GM23248 (cell line): ENCODE data around the gene TRAPPC12. TPM values are rescaled to one million over a fixed set of nuclear protein-coding genes. Genes with fewer than 3 reads are reported as not detected.

Experiments
- DNase-seq: peaks from one replicate; pipeline ENCODE4 v3.0.0-alpha.2; 2015
- H2AFZ ChIP-seq: fragments of 200-600 bp; sonication (generic); 2 replicates; pipeline ENCODE4 v1.6.1; 2016; ENCODE audit warnings: antibody characterized with exemption
- H3F3A ChIP-seq: fragments of 200-600 bp; sonication (generic); 2 replicates; pipeline ENCODE4 v1.6.1; 2016; ENCODE audit warnings: mild to moderate bottlenecking, antibody characterized with exemption, mixed run types; ENCODE audit not compliant: insufficient read depth
- H3K27ac ChIP-seq: fragments of 200-600 bp; sonication (generic); 2 replicates; pipeline ENCODE4 v1.5.1; 2016; ENCODE audit warnings: mild to moderate bottlenecking
- H3K27me3 ChIP-seq: fragments of 200-600 bp; sonication (generic); replicated peaks from 2 replicates; pipeline ENCODE4 v1.6.1; 2016; ENCODE audit warnings: mild to moderate bottlenecking; ENCODE audit not compliant: insufficient read depth
- H3K36me3 ChIP-seq: fragments of 200-600 bp; sonication (generic); 2 replicates; pipeline ENCODE4 v1.6.1; 2016; ENCODE audit warnings: low read depth, mild to moderate bottlenecking
- H3K4me1 ChIP-seq: fragments of 200-600 bp; sonication (generic); 2 replicates; pipeline ENCODE4 v1.6.1; 2016; ENCODE audit warnings: mild to moderate bottlenecking; ENCODE audit not compliant: insufficient read depth
- H3K4me2 ChIP-seq: fragments of 200-600 bp; sonication (generic); one replicate; pipeline ENCODE4 v1.6.1; 2016; ENCODE audit warnings: mild to moderate bottlenecking; ENCODE audit not compliant: unreplicated experiment
- H3K4me3 ChIP-seq: fragments of 200-600 bp; sonication (generic); 2 replicates; pipeline ENCODE4 v1.5.1; 2016; ENCODE audit warnings: mild to moderate bottlenecking
- H3K79me2 ChIP-seq: fragments of 200-600 bp; sonication (generic); 2 replicates; pipeline ENCODE4 v1.6.1; 2016; ENCODE audit warnings: mild to moderate bottlenecking; ENCODE audit not compliant: insufficient read depth
- H3K9ac ChIP-seq: fragments of 200-600 bp; sonication (generic); 2 replicates; pipeline ENCODE4 v1.6.1; 2016; ENCODE audit warnings: mild to moderate bottlenecking
- H3K9me2 ChIP-seq: fragments of 200-600 bp; sonication (generic); 2 replicates; pipeline ENCODE4 v1.6.1; 2016; ENCODE audit warnings: mixed run types, mild to moderate bottlenecking, moderate library complexity; ENCODE audit not compliant: insufficient read depth
- H3K9me3 ChIP-seq: fragments of 200-600 bp; sonication (generic); one replicate; pipeline ENCODE4 v1.6.1; 2017; ENCODE audit warnings: low read depth
- H4K20me1 ChIP-seq: fragments of 200-600 bp; sonication (generic); 2 replicates; pipeline ENCODE4 v1.6.0; 2016; ENCODE audit not compliant: insufficient read depth
- EZH2 ChIP-seq: fragments of 200-600 bp; sonication (generic); IDR thresholded peaks from 2 replicates; pipeline ENCODE4 v1.6.1; 2018; ENCODE audit warnings: antibody characterized with exemption, mild to moderate bottlenecking; ENCODE audit not compliant: insufficient read depth, poor library complexity, severe bottlenecking
- EZH2phosphoT487 ChIP-seq: fragments of 200-600 bp; sonication (generic); IDR thresholded peaks from 2 replicates; pipeline ENCODE4 v1.6.1; 2018; ENCODE audit warnings: antibody characterized with exemption, moderate library complexity, mild to moderate bottlenecking, low read depth; ENCODE audit not compliant: insufficient read depth
- WGBS, 2 experiments: methylation state at CpG; one replicate each; pipeline ENCODE4 v1.1.6; 2015 to 2017; ENCODE audit warnings: low lambda C conversion rate in 2 of 2, low coverage in 1 of 2; ENCODE audit errors: missing lambda C conversion rate in 2 of 2; 5-methylcytosine and 5-hydroxymethylcytosine counted together
- in situ Hi-C: fragments of 300-500 bp; cut with MboI; formaldehyde crosslinking; loops from 2 replicates; pipeline ENCODE4 v1.15.0; 2020
- polyA plus RNA-seq: library from polyadenylated mRNA; unstranded; fragments of >200 nt; fragmentation: Nextera tagmentation; extraction: Ambion mirVana; gene quantifications from 2 replicates; pipeline ENCODE4 v1.2.1, GENCODE V29; 2016
- total RNA-seq: library from RNA; depleted of rRNA; stranded (reverse); fragments of >200 nt; shearing (Covaris generic); gene quantifications from 2 replicates; pipeline ENCODE4 v1.2.3, GENCODE V29; 2014

The TRAPPC12 gene
- total and polyA plus RNA-seq, 2 experiments from 2014 or later = 29.3 to 48.1 TPM

DNA sequence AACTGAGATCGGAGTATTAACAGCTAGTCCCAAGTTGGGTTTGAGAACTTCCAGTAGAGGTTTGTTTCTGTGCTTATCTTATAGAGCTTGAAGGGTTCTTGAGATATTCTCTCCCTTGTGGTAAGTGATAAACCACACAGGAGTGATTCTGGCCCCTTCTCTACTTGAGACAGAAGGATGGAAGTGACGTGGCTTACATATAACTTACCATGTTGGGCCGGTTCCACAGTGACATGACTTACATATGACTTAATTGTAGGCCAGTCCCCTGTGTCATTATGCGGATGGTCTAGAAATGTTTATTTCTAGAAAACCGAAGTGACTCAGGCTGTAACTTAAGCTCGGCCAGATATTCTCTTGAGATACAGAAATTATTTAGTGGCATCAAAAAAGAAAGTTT lies 62.7 kb downstream of the TRAPPC12 start:
- no peaks in the 10 kb centered on the region; the same call in 1 of the 2 replicates for H4K20me1 ChIP-seq
- DNase-seq = no peak
- no peak overlapping the region for H3K4me3 ChIP-seq
- H3K9me2 ChIP-seq = no peaks in the 10 kb centered on the region
- H3K27ac ChIP-seq = no peak overlapping the region
- H3F3A ChIP-seq = no peaks in the 10 kb centered on the region
- no peaks in the 10 kb centered on the region for H3K4me1 ChIP-seq
- TF ChIP-seq EZH2phosphoT487 = no peak
- no peak for TF ChIP-seq EZH2
- no peak overlapping the region for H2AFZ ChIP-seq
- no peaks in the 10 kb centered on the region for H3K9me3 ChIP-seq
- H3K36me3 ChIP-seq = peaks cover 29% of the 10 kb centered on the region; the same call in 1 of the 2 replicates
- peaks cover 34% of the 10 kb centered on the region for H3K79me2 ChIP-seq
- no peak overlapping the region for H3K4me2 ChIP-seq
- H3K9ac ChIP-seq = no peak overlapping the region
- in situ Hi-C loops = no loop called here
- WGBS, 2 experiments = 93 to 95% methylated on average over 6 of the region's 6 CpGs
- H3K27me3 ChIP-seq = no peaks in the 10 kb centered on the region

GRCh38 chr2:3443083-3443482 lies 63.6 kb downstream of the TRAPPC12 start:
- no peaks in the 10 kb centered on the region for H3K9me3 ChIP-seq
- H4K20me1 ChIP-seq = no peaks in the 10 kb centered on the region; the same call in 1 of the 2 replicates
- 83 to 87% methylated on average over 11 of the region's 11 CpGs for whole genome bisulfite sequencing, 2 experiments
- no peak overlapping the region for H3K27ac ChIP-seq
- H3K79me2 ChIP-seq = peaks cover 34% of the 10 kb centered on the region
- H3K27me3 ChIP-seq = no peaks in the 10 kb centered on the region
- H3K36me3 ChIP-seq = peaks cover 29% of the 10 kb centered on the region; the same call in 1 of the 2 replicates
- H3K9ac ChIP-seq = no peak overlapping the region
- TF ChIP-seq EZH2phosphoT487 = no peak
- TF ChIP-seq EZH2 = no peak
- H3K9me2 ChIP-seq = no peaks in the 10 kb centered on the region
- no peak overlapping the region for H3K4me2 ChIP-seq
- no peaks in the 10 kb centered on the region for H3F3A ChIP-seq
- no peak overlapping the region for H3K4me3 ChIP-seq
- no peak overlapping the region for H2AFZ ChIP-seq
- DNase-seq = no peak
- in situ Hi-C loops = no loop called here
- no peaks in the 10 kb centered on the region for H3K4me1 ChIP-seq

GRCh38 chr2:3443506-3444084 lies 64.1 kb downstream of the TRAPPC12 start:
- no peaks in the 10 kb centered on the region for H3K4me1 ChIP-seq
- H3K4me2 ChIP-seq = no peak overlapping the region
- no peaks in the 10 kb centered on the region for H3F3A ChIP-seq
- H3K79me2 ChIP-seq = peaks cover 34% of the 10 kb centered on the region
- H3K27ac ChIP-seq = no peak overlapping the region
- in situ Hi-C loops = no loop called here
- H3K9me3 ChIP-seq = no peaks in the 10 kb centered on the region
- H4K20me1 ChIP-seq = no peaks in the 10 kb centered on the region; the same call in 1 of the 2 replicates
- H3K36me3 ChIP-seq = peaks cover 29% of the 10 kb centered on the region; the same call in 1 of the 2 replicates
- H2AFZ ChIP-seq = no peak overlapping the region
- H3K9ac ChIP-seq = no peak overlapping the region
- no peak for TF ChIP-seq EZH2
- TF ChIP-seq EZH2phosphoT487 = no peak
- no peak overlapping the region for H3K4me3 ChIP-seq
- WGBS, 2 experiments = 78 to 82% methylated on average over 18 of the region's 18 CpGs
- H3K27me3 ChIP-seq = no peaks in the 10 kb centered on the region
- no peaks in the 10 kb centered on the region for H3K9me2 ChIP-seq
- DNase-seq = no peak

DNA sequence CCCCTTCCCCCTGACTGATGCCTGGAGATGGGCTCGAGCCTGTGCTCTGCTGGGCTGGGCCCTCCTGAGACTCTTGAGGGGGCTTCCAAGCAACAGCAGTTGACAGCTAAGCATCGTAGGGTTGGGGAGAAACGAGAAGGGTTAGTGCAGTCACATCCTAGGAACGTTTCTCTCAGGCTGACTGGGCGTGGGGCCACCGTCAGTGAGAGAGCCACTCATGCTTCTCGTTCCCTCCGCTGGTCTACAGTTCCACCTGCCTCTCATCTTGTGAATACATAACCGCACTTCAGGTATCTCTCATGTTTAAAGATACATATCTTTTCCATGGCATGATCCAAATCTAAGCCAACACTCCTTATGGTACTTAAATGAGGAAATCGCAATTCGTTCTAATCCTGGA lies 66.4 kb downstream of the TRAPPC12 start:
- Histone ChIP-seq H3K79me2 (peaks cover 12% of the 10 kb centered on the region), H3K27ac (no peak overlapping the region), H3K9me2 (no peaks in the 10 kb centered on the region), H3K9me3 (no peaks in the 10 kb centered on the region), H4K20me1 (no peaks in the 10 kb centered on the region), H3K27me3 (no peaks in the 10 kb centered on the region), H3K4me3 (no peak overlapping the region), H3F3A (no peaks in the 10 kb centered on the region), H2AFZ (no peak overlapping the region), H3K4me1 (no peaks in the 10 kb centered on the region), H3K36me3 (peaks cover 29% of the 10 kb centered on the region; the same call in 1 of the 2 replicates), H3K4me2 (no peak overlapping the region), H3K9ac (no peak overlapping the region)
- TF ChIP-seq EZH2phosphoT487 = no peak
- no peak for TF ChIP-seq EZH2
- DNase-seq = no peak
- in situ Hi-C loops = no loop called here
- WGBS, 2 experiments = 86 to 87% methylated on average over 11 of the region's 11 CpGs
